ENCODE data around the gene MAP2K5. TPM values are rescaled to one million over a fixed set of nuclear protein-coding genes. Genes with fewer than 3 reads are reported as not detected.
A peak's percentile ranks its signal among the peaks of the same experiment; 100 is the strongest.

MAP2K5 gene
- polyA plus RNA-seq, 2 of the 4 experiments (the other 2 are of a cell fraction) = 7.8 to 11.0 TPM

GRCh38 chr15:67784090-67784781, 241.7 kb downstream of the MAP2K5 start:
- Histone ChIP-seq H3K27ac (no peak overlapping the region), H3K4me1 (no peaks in the 10 kb centered on the region), H3K9me3 (no peaks in the 10 kb centered on the region), H3K4me2 (no peak overlapping the region), H3K4me3 (no peak overlapping the region)
- no peak for TF ChIP-seq SMC3 (IDR thresholded peaks at IDR 0.05)
- TF ChIP-seq NR3C1 (IDR thresholded peaks at IDR 0.05) = no peak
- no peak for TF ChIP-seq HOXA7 (CRISPR knock-in tag; IDR thresholded peaks at IDR 0.05)
- no peak for TF ChIP-seq POLR2AphosphoS2 (conservative IDR thresholded peaks at IDR 0.05; ENCODE audit: low read length)
- TF ChIP-seq TP53 (CRISPR knock-in tag; IDR thresholded peaks at IDR 0.05) = no peak
- no peak for TF ChIP-seq EP300 (IDR thresholded peaks at IDR 0.05)
- TF ChIP-seq CEBPB (IDR thresholded peaks at IDR 0.05) = no peak
- no peak for TF ChIP-seq ESRRA (IDR thresholded peaks at IDR 0.05; ENCODE audit: borderline replicate concordance, low read length)
- no peak for TF ChIP-seq BHLHE40 (IDR thresholded peaks at IDR 0.05; ENCODE audit: low read depth, low read length)
- TF ChIP-seq CBX2 (IDR thresholded peaks at IDR 0.05; ENCODE audit: borderline replicate concordance, low read depth) = no peak
- TF ChIP-seq JUN (IDR thresholded peaks at IDR 0.05) = no peak
- ChIA-PET CTCF (interaction anchor here (0.6 to 1.2 kb wide), 2 partner anchors 15 to 290 kb away, joined by 3 read pairs; no protein-coding TSS in a partner anchor), POLR2A (no interaction called here)
- no peak for ATAC-seq
- DNase-seq (ENCODE audit: low read depth in 1 of 2, low spot score in 1 of 2) = no peak
- FAIRE-seq = peak; percentile 72
- WGBS (ENCODE audit: missing lambda C conversion rate) = 80% methylated on average over 4 of the region's 4 CpGs

DNA sequence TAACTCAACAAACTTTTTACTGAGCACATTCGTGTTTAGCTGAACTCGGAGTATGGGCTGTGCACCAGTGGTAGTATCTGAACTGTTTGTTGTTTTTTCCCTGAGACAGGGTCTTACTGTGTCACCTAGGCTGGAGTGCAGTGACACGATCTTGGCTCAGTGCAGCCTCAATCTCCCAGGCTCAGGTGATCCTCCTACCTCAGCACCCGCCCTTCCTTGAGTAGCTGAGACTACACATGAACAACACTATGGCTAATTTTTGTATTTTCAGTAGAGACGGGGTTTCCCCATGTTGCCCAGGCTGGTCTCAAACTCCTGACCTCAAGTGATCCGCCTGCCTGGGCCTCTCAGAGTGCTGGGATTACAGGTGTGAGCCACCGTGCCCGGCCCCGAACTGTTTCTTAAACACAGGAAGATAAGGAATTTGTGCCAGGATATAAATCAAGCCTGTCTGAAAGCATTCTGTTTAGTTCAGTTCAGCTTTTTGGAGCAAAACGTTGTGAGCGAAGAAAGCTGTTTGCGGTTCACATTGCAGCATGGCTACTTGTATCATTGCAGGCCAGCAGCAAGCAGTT, 242.4 kb downstream of the MAP2K5 start:
- Histone ChIP-seq H3K4me2 (no peak overlapping the region), H3K27ac (no peak overlapping the region), H3K4me1 (no peaks in the 10 kb centered on the region), H3K9me3 (no peaks in the 10 kb centered on the region), H3K4me3 (no peak overlapping the region)
- FAIRE-seq (no peak), DNase-seq (ENCODE audit: low read depth in 1 of 2, low spot score in 1 of 2) (no peak), ATAC-seq (no peak)
- WGBS (ENCODE audit: missing lambda C conversion rate) = 87% methylated on average over 12 of the region's 12 CpGs
- ChIA-PET POLR2A (no interaction called here), CTCF (interaction anchor here (0.6 to 1.5 kb wide), 3 partner anchors 12 to 290 kb away, joined by 3 to 6 read pairs (median 3); no protein-coding TSS in a partner anchor)
- TF ChIP-seq HOXB5 (CRISPR knock-in tag; IDR thresholded peaks at IDR 0.05) = no peak
- TF ChIP-seq FOXS1 (CRISPR knock-in tag; IDR thresholded peaks at IDR 0.05) = no peak
- no peak for TF ChIP-seq RFX5 (IDR thresholded peaks at IDR 0.05)
- no peak for TF ChIP-seq NFE2L2 (conservative IDR thresholded peaks at IDR 0.05; ENCODE audit: low read length)
- TF ChIP-seq, protein P1, sequence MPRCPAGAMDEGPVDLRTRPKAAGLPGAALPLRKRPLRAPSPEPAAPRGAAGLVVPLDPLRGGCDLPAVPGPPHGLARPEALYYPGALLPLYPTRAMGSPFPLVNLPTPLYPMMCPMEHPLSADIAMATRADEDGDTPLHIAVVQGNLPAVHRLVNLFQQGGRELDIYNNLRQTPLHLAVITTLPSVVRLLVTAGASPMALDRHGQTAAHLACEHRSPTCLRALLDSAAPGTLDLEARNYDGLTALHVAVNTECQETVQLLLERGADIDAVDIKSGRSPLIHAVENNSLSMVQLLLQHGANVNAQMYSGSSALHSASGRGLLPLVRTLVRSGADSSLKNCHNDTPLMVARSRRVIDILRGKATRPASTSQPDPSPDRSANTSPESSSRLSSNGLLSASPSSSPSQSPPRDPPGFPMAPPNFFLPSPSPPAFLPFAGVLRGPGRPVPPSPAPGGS (IDR thresholded peaks at IDR 0.05) = no peak

DNA sequence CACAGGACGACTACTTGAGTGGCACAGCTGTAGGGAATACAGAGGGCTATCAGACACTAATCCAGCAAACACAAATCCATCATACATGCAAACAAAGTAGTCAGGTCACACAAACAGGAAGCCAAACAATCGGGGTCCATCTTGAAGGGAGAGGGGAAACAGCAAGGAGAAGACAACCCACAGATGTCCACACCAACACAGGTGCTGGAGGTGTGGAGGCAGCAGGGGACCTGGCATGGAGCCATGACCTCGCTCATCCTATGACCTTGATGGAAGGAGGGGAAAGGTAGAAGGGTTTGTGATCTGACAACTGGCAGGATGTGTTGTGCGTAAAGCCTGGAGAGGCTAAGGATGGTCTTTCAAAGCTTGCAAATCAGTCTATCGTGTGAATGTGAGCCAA, 242.9 kb downstream of the MAP2K5 start:
- 73% methylated on average over 5 of the region's 5 CpGs for WGBS (ENCODE audit: missing lambda C conversion rate)
- TF ChIP-seq FOXS1 (CRISPR knock-in tag; IDR thresholded peaks at IDR 0.05) (no peak), CEBPB (IDR thresholded peaks at IDR 0.05) (no peak), EP300 (IDR thresholded peaks at IDR 0.05) (no peak), CHD4 (IDR thresholded peaks at IDR 0.05; ENCODE audit: borderline replicate concordance) (no peak), NFE2L2 (conservative IDR thresholded peaks at IDR 0.05; ENCODE audit: low read length) (no peak), MAZ (IDR thresholded peaks at IDR 0.05; ENCODE audit: borderline replicate concordance, low read depth, low read length) (no peak), GATA3 (IDR thresholded peaks at IDR 0.05; ENCODE audit: borderline replicate concordance) (no peak), HOXB5 (CRISPR knock-in tag; IDR thresholded peaks at IDR 0.05) (no peak), ZC3H11A (IDR thresholded peaks at IDR 0.05) (no peak), EHF (CRISPR knock-in tag; IDR thresholded peaks at IDR 0.05) (no peak), SREBF2 (IDR thresholded peaks at IDR 0.05) (no peak)
- no peak for ATAC-seq
- CTCF ChIA-PET = interaction anchor here (1.2 to 1.9 kb wide), 3 partner anchors 11 to 14 kb away, joined by 3 to 6 read pairs (median 5); no protein-coding TSS in a partner anchor
- H3K4me3 ChIP-seq = no peak overlapping the region
- no peak overlapping the region for H3K4me2 ChIP-seq
- no peak for FAIRE-seq
- no peaks in the 10 kb centered on the region for H3K9me3 ChIP-seq
- DNase-seq (ENCODE audit: low read depth in 1 of 2, low spot score in 1 of 2) = no peak
- H3K4me1 ChIP-seq = no peaks in the 10 kb centered on the region
- POLR2A ChIA-PET = interaction anchor here (0.8 kb wide), 1 partner anchor 243 kb away, joined by 3 read pairs; the partner anchor contains the start of gene MAP2K5
- H3K27ac ChIP-seq = no peak overlapping the region
